K562 (cell line): ENCODE measurements around the gene MSL3.

Experiments used
- CHD4 ChIP-seq: fragments of 200-600 bp; sonication (generic); IDR thresholded peaks from 3 replicates; pipeline ENCODE4 v1.6.1; 2012; ENCODE audit warnings: low read depth, mild to moderate bottlenecking, mixed read lengths, low read length, inconsistent platforms; ENCODE audit not compliant: insufficient read depth, insufficient replicate concordance, poor library complexity, severe bottlenecking
- CTCF ChIP-seq, 3 experiments: IDR thresholded peaks in 2 of 3; conservative IDR thresholded peaks in 1 of 3; 2 replicates each; pipeline ENCODE4 v1.5.1; 2011 to 2012; ENCODE audit warnings: low read length in 3 of 3, mild to moderate bottlenecking in 3 of 3, control low read depth in 2 of 3, improper control_type of control experiment in 1 of 3, inconsistent platforms in 1 of 3, low read depth in 1 of 3, mixed read lengths in 1 of 3, moderate library complexity in 1 of 3; ENCODE audit not compliant: insufficient read depth in 2 of 3
- E4F1 ChIP-seq: fragments of 250-450 bp; sonication (Bioruptor Pico); IDR thresholded peaks from 2 replicates; pipeline ENCODE4 v1.5.0; 2021; ENCODE audit warnings: mild to moderate bottlenecking, borderline replicate concordance
- EZH2 ChIP-seq: IDR thresholded peaks from 2 replicates; pipeline ENCODE4 v1.6.1; 2012; ENCODE audit warnings: low read depth, mild to moderate bottlenecking, inconsistent platforms, low read length, borderline replicate concordance
- MAX ChIP-seq: sonication (generic); formaldehyde crosslinking; IDR thresholded peaks from 2 replicates; pipeline ENCODE4 v1.9.0; 2022; ENCODE audit warnings: mild to moderate bottlenecking, missing genetic modification reagents
- NCOA1 ChIP-seq: fragments of 450-650 bp; IDR thresholded peaks from 2 replicates; pipeline ENCODE4 v1.6.1; 2016; ENCODE audit warnings: low read depth
- POLR2A ChIP-seq: fragments of 450-650 bp; conservative IDR thresholded peaks from 2 replicates; pipeline ENCODE4 v1.6.1; 2016
- REST ChIP-seq, 2 experiments: fragments of 450-650 bp; formaldehyde crosslinking in 1 of 2; IDR thresholded peaks; 2 replicates each; pipeline versions ENCODE4 v1.4.0 to v1.6.1; 2014 to 2020; ENCODE audit warnings: mild to moderate bottlenecking in 2 of 2, borderline replicate concordance in 1 of 2, low read depth in 1 of 2
- SIN3A ChIP-seq, 2 experiments: fragments of 150-350 bp in 1 of 2; IDR thresholded peaks; 2 replicates each; pipeline ENCODE4 v1.6.1; 2011 to 2016; ENCODE audit warnings: borderline replicate concordance in 2 of 2, low read depth in 2 of 2, low read length in 2 of 2, mild to moderate bottlenecking in 2 of 2, moderate library complexity in 2 of 2; ENCODE audit not compliant: control insufficient read depth in 1 of 2
- ZNF224 ChIP-seq: sonication (generic); formaldehyde crosslinking; IDR thresholded peaks from 2 replicates; pipeline ENCODE4 v1.8.0; 2022; ENCODE audit warnings: mild to moderate bottlenecking, missing genetic modification reagents
- ZZZ3 ChIP-seq: fragments of 450-650 bp; IDR thresholded peaks from 2 replicates; pipeline ENCODE4 v1.6.1; 2016; ENCODE audit warnings: antibody characterized with exemption, mild to moderate bottlenecking, moderate library complexity
- TF ChIP-seq, protein P1 (sequence below): sonication (generic); formaldehyde crosslinking; IDR thresholded peaks from 2 replicates; pipeline ENCODE4 v1.8.1; 2023; ENCODE audit warnings: mild to moderate bottlenecking, missing genetic modification reagents
- TF ChIP-seq, protein P2 (sequence below): sonication (generic); formaldehyde crosslinking; IDR thresholded peaks from 2 replicates; pipeline ENCODE4 v1.8.1; 2023; ENCODE audit warnings: mild to moderate bottlenecking, missing genetic modification reagents, moderate library complexity

- TF ChIP-seq CHD4 (no peak), ZZZ3 (no peak), MAX (CRISPR knock-in tag) (no peak), ZNF224 (no peak), CTCF (IDR thresholded peaks at IDR 0.05 in 2 of 3, conservative IDR thresholded peaks at IDR 0.05 in 1 of 3; ENCODE audit: insufficient read depth in 2 of 3, low read depth in 1 of 3, low read length in 3 of 3) (no peak), EZH2 (no peak), REST (IDR thresholded peaks at IDR 0.05; ENCODE audit: borderline replicate concordance) (no peak), REST (CRISPR knock-in tag; IDR thresholded peaks at IDR 0.05; ENCODE audit: low read depth) (no peak), E4F1 (CRISPR knock-in tag) (no peak), NCOA1 (no peak), POLR2A (no peak), SIN3A (IDR thresholded peaks at IDR 0.05; ENCODE audit: borderline replicate concordance in 2 of 2, control insufficient read depth in 1 of 2, low read depth in 2 of 2, low read length in 2 of 2) (no peak)
- TF ChIP-seq, protein P1, sequence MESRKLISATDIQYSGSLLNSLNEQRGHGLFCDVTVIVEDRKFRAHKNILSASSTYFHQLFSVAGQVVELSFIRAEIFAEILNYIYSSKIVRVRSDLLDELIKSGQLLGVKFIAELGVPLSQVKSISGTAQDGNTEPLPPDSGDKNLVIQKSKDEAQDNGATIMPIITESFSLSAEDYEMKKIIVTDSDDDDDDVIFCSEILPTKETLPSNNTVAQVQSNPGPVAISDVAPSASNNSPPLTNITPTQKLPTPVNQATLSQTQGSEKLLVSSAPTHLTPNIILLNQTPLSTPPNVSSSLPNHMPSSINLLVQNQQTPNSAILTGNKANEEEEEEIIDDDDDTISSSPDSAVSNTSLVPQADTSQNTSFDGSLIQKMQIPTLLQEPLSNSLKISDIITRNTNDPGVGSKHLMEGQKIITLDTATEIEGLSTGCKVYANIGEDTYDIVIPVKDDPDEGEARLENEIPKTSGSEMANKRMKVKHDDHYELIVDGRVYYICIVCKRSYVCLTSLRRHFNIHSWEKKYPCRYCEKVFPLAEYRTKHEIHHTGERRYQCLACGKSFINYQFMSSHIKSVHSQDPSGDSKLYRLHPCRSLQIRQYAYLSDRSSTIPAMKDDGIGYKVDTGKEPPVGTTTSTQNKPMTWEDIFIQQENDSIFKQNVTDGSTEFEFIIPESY (CRISPR knock-in tag), result no peak
- TF ChIP-seq, protein P2, sequence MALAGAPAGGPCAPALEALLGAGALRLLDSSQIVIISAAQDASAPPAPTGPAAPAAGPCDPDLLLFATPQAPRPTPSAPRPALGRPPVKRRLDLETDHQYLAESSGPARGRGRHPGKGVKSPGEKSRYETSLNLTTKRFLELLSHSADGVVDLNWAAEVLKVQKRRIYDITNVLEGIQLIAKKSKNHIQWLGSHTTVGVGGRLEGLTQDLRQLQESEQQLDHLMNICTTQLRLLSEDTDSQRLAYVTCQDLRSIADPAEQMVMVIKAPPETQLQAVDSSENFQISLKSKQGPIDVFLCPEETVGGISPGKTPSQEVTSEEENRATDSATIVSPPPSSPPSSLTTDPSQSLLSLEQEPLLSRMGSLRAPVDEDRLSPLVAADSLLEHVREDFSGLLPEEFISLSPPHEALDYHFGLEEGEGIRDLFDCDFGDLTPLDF (CRISPR knock-in tag), result no peak
Observed at GRCh38 chrX:11760958-11761357, 2.9 kb downstream of the MSL3 start.
